Activated T-helper 2 cell treated with anti-CD3 and anti-CD28 coated beads, Interferon-gamma antibody, Interleukin-2, Interleukin-4, amounts not matched to agents 10 μg/mL and 5 μg/mL and 100 μg/mL, durations not matched to agents 14 hours and 24 hours and 36 hours (primary cell): ENCODE results near the gene TM6SF1. TPM values are rescaled to one million over a fixed set of nuclear protein-coding genes. Genes with fewer than 3 reads are reported as not detected.

Source experiments
- DNase-seq: peaks from one replicate; pipeline ENCODE4 v3.0.0; 2021; ENCODE audit warnings: low spot score
- H3K27ac Mint-ChIP-seq: one replicate; pipeline ENCODE4 v1.8.0; 2021; ENCODE audit warnings: mixed read lengths
- H3K27me3 Mint-ChIP-seq: one replicate; pipeline ENCODE4 v1.8.0; 2021; ENCODE audit warnings: low read depth, mixed read lengths
- H3K36me3 Mint-ChIP-seq: one replicate; pipeline ENCODE4 v1.8.0; 2021; ENCODE audit warnings: low read depth, mixed read lengths
- H3K4me1 Mint-ChIP-seq: one replicate; pipeline ENCODE4 v1.8.0; 2021; ENCODE audit warnings: low read depth, mixed read lengths
- H3K4me3 Mint-ChIP-seq: one replicate; pipeline ENCODE4 v1.8.0; 2021; ENCODE audit warnings: low read depth, mild to moderate bottlenecking, moderate library complexity, mixed read lengths
- H3K9me3 Mint-ChIP-seq: one replicate; pipeline ENCODE4 v1.8.0; 2021; ENCODE audit warnings: mixed read lengths
- intact Hi-C: fragments of 100-400 bp; cut with micrococcal nuclease; formaldehyde crosslinking; loops from one replicate; pipeline ENCODE4 v1.15.1; 2023
- total RNA-seq: library from RNA; stranded (reverse); gene quantifications from 2 replicates; pipeline ENCODE4 v1.2.3, GENCODE V29; 2022

Gene TM6SF1
- total RNA-seq, 1 donor from 2014 or later = 1.7 TPM

DNA sequence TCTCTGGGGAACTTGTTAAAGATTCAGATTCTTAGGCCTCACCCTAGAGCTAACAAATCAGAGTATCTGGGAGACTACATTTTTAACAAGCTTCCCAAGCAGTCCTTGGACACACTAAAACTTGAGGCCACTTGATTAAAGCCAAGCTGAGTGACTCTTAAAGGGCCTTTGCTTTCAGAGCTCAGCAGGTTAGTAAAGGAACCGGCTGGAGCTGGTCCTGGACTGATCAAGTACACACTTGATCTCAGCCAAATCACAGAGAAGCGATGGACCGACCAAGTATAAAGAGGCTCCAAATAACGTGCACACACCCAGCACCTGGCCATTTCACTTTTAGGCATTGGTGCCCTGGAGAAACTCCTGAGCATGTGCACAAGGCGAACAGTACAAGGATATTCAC is 12.9 kb upstream of the TM6SF1 start:
- Mint-ChIP-seq H3K27me3 (peaks cover 28% of the 10 kb centered on the region), H3K4me1 (peaks cover 6% of the 10 kb centered on the region), H3K36me3 (no peaks in the 10 kb centered on the region), H3K4me3 (no peak overlapping the region), H3K27ac (no peak overlapping the region), H3K9me3 (peaks cover 7% of the 10 kb centered on the region)
- intact Hi-C loops = no loop called here
- DNase-seq = no peak

DNA sequence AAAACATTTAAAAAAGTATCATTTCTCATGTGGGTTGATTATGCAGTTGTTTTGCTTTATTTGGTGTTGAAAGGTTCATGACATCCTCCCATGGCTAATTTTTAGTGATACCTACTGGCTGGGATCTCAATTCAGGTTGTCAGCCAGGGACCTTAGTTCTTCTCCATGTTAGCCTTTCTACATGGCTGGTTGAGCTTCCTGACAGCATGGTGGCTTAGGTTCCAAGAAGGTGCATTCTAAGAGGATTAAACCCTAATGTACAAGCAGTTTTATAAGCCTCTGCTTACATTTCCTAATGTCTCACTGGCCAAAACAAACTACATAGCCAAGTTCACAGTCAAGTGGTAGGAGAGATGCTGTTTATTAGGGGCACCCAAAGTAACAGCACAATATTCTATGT is 9.4 kb upstream of the TM6SF1 start:
- H3K27ac Mint-ChIP-seq = no peak overlapping the region
- intact Hi-C loops = no loop called here
- no peak overlapping the region for H3K4me3 Mint-ChIP-seq
- no peaks in the 10 kb centered on the region for H3K36me3 Mint-ChIP-seq
- peaks cover 7% of the 10 kb centered on the region for H3K9me3 Mint-ChIP-seq
- H3K27me3 Mint-ChIP-seq = peaks cover 49% of the 10 kb centered on the region
- no peak for DNase-seq
- no peaks in the 10 kb centered on the region for H3K4me1 Mint-ChIP-seq

- Mint-ChIP-seq H3K27me3 (peaks cover 54% of the 10 kb centered on the region), H3K9me3 (peaks cover 7% of the 10 kb centered on the region), H3K27ac (no peak overlapping the region), H3K4me1 (no peaks in the 10 kb centered on the region), H3K36me3 (no peaks in the 10 kb centered on the region), H3K4me3 (no peak overlapping the region)
- no peak for DNase-seq
- intact Hi-C loops = no loop called here
These were observed 8.2 kb upstream of the TM6SF1 start for GRCh38 chr15:83099290-83099689.

GRCh38 chr15:83100097-83100646 is 7.3 kb upstream of the TM6SF1 start:
- no peaks in the 10 kb centered on the region for H3K4me1 Mint-ChIP-seq
- H3K4me3 Mint-ChIP-seq = no peak overlapping the region
- H3K9me3 Mint-ChIP-seq = peaks cover 7% of the 10 kb centered on the region
- no peaks in the 10 kb centered on the region for H3K36me3 Mint-ChIP-seq
- intact Hi-C loops = no loop called here
- H3K27me3 Mint-ChIP-seq = peaks cover 56% of the 10 kb centered on the region
- no peak for DNase-seq
- no peak overlapping the region for H3K27ac Mint-ChIP-seq

- H3K9me3 Mint-ChIP-seq = peaks cover 7% of the 10 kb centered on the region
These were observed 5.1 kb upstream of the TM6SF1 start for GRCh38 chr15:83102346-83102745.

GRCh38 chr15:83104141-83104540 is 3.3 kb upstream of the TM6SF1 start:
- no peak for DNase-seq
- Mint-ChIP-seq H3K36me3 (no peaks in the 10 kb centered on the region), H3K27ac (no peak overlapping the region), H3K4me3 (no peak overlapping the region), H3K27me3 (peaks cover 39% of the 10 kb centered on the region), H3K9me3 (no peaks in the 10 kb centered on the region), H3K4me1 (peaks cover 16% of the 10 kb centered on the region)
- intact Hi-C loops = no loop called here

More at GRCh38 chr15:83102346-83102745, 5.1 kb upstream of the TM6SF1 start:
- H3K27ac Mint-ChIP-seq = no peak overlapping the region
- no peaks in the 10 kb centered on the region for H3K36me3 Mint-ChIP-seq
- intact Hi-C loops = no loop called here
- H3K4me3 Mint-ChIP-seq = no peak overlapping the region
- peaks cover 5% of the 10 kb centered on the region for H3K4me1 Mint-ChIP-seq
- no peak for DNase-seq
- H3K27me3 Mint-ChIP-seq = peaks cover 51% of the 10 kb centered on the region

- intact Hi-C loops = loop anchor here (5.0 kb wide), 3 partner anchors 38 to 93 kb away; partner anchors contain the start of genes BTBD1 and C15orf40
- Mint-ChIP-seq H3K27me3 (peaks cover 29% of the 10 kb centered on the region), H3K4me3 (peak overlapping the region; percentile 62), H3K4me1 (peaks cover 21% of the 10 kb centered on the region), H3K36me3 (no peaks in the 10 kb centered on the region), H3K9me3 (no peaks in the 10 kb centered on the region), H3K27ac (no peak overlapping the region)
- no peak for DNase-seq
These were observed 2.0 kb upstream of the TM6SF1 start for GRCh38 chr15:83105440-83105839.

GRCh38 chr15:83107841-83108181 is 366 bp downstream of the TM6SF1 start:
- peaks cover 6% of the 10 kb centered on the region for H3K36me3 Mint-ChIP-seq

GRCh38 chr15:83108266-83109219 is 1.1 kb downstream of the TM6SF1 start:
- H3K27ac Mint-ChIP-seq = peak overlapping the region; percentile 25
- H3K4me1 Mint-ChIP-seq = peaks cover 24% of the 10 kb centered on the region
- no peaks in the 10 kb centered on the region for H3K9me3 Mint-ChIP-seq
- H3K4me3 Mint-ChIP-seq = peak overlapping the region; percentile 82
- peak; percentile 27 for DNase-seq
- intact Hi-C loops = loop anchor here (5.0 kb wide), 3 partner anchors 41 to 96 kb away; partner anchors contain the start of genes BTBD1 and C15orf40
- peaks cover 6% of the 10 kb centered on the region for H3K36me3 Mint-ChIP-seq
- peaks cover 15% of the 10 kb centered on the region for H3K27me3 Mint-ChIP-seq

More at GRCh38 chr15:83107841-83108181, 366 bp downstream of the TM6SF1 start:
- no peak for DNase-seq
- intact Hi-C loops = loop anchor here (5.0 kb wide), 3 partner anchors 41 to 96 kb away; partner anchors contain the start of genes BTBD1 and C15orf40
- peaks cover 24% of the 10 kb centered on the region for H3K4me1 Mint-ChIP-seq
- H3K9me3 Mint-ChIP-seq = no peaks in the 10 kb centered on the region
- no peak overlapping the region for H3K27ac Mint-ChIP-seq
- peak overlapping the region; percentile 82 for H3K4me3 Mint-ChIP-seq
- H3K27me3 Mint-ChIP-seq = peaks cover 15% of the 10 kb centered on the region

DNA sequence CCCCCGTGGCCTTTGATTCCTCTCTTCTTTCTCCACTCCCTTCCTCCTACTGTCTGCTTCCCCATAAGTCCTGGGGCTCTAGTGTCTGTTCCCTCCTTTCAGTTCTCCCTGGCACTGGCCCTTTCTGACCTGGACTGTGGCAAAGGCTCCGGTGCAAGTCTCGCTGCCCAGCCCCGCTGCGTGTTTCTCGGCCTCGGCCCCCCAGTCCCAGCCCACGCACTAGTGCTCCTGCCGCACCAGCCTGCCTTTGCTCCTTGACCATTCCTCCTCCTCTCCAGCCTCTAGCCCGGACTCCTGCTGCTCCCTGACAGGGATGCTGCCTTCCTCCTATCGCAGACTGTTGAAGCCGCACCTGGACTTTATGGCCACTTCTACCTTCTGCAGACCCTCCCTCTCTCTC is 2.1 kb downstream of the TM6SF1 start:
- peaks cover 9% of the 10 kb centered on the region for H3K27me3 Mint-ChIP-seq
- intact Hi-C loops = loop anchor here (5.0 kb wide), 3 partner anchors 42 to 97 kb away; partner anchors contain the start of genes BTBD1 and C15orf40
- H3K27ac Mint-ChIP-seq = no peak overlapping the region
- H3K36me3 Mint-ChIP-seq = peaks cover 13% of the 10 kb centered on the region
- peaks cover 24% of the 10 kb centered on the region for H3K4me1 Mint-ChIP-seq
- no peaks in the 10 kb centered on the region for H3K9me3 Mint-ChIP-seq
- no peak for DNase-seq
- peak overlapping the region; percentile 3 for H3K4me3 Mint-ChIP-seq

- intact Hi-C loops = no loop called here
- peaks cover 24% of the 10 kb centered on the region for H3K4me1 Mint-ChIP-seq
- H3K36me3 Mint-ChIP-seq = peaks cover 16% of the 10 kb centered on the region
- H3K9me3 Mint-ChIP-seq = no peaks in the 10 kb centered on the region
- no peak overlapping the region for H3K4me3 Mint-ChIP-seq
- H3K27ac Mint-ChIP-seq = no peak overlapping the region
- peaks cover 8% of the 10 kb centered on the region for H3K27me3 Mint-ChIP-seq
- DNase-seq = no peak
These were observed 2.9 kb downstream of the TM6SF1 start for GRCh38 chr15:83110381-83110780.

GRCh38 chr15:83111149-83111548 is 3.7 kb downstream of the TM6SF1 start:
- Mint-ChIP-seq H3K4me1 (peaks cover 27% of the 10 kb centered on the region), H3K4me3 (no peak overlapping the region), H3K27ac (no peak overlapping the region), H3K9me3 (no peaks in the 10 kb centered on the region), H3K36me3 (peaks cover 20% of the 10 kb centered on the region), H3K27me3 (peaks cover 5% of the 10 kb centered on the region)
- DNase-seq = no peak
- intact Hi-C loops = no loop called here
